IMR-90 (cell line): ENCODE measurements around the gene DPF1. TPM values are rescaled to one million over a fixed set of nuclear protein-coding genes. Genes with fewer than 3 reads are reported as not detected.

ENCODE experiments used
- ATAC-seq: fragments of 200-7000 bp; cut with Tn5 transposase; 2 replicates; pipeline ENCODE4 v1.9.1; 2020; ENCODE audit warnings: low read depth, mild to moderate bottlenecking, moderate library complexity
- BruUV-seq: library from RNA; stranded (reverse); fragments of 400-500 nt; replicated peaks from 2 replicates; lab custom pipeline; 2021; lab: Mats Ljungman, UMichigan
- CTCF ChIA-PET: fragments of 300-600 bp; formaldehyde crosslinking; extraction: SDS; loops from one replicate; lab custom pipeline; 2021; ENCODE audit warnings: antibody characterized with exemption; lab: Yijun Ruan, JAX
- POLR2A ChIA-PET: fragments of 300-600 bp; sonication (Branson Sonifier 250); formaldehyde crosslinking; loops from one replicate; lab custom pipeline; 2022; ENCODE audit warnings: antibody characterized with exemption; ENCODE audit not compliant: unreplicated experiment; lab: Charles Lee
- DNase-seq: peaks from one replicate; pipeline ENCODE4 v3.0.0; 2013
- H2AFZ ChIP-seq: replicated peaks from 2 replicates; pipeline ENCODE3; 2013; ENCODE audit warnings: low read length, mild to moderate bottlenecking; ENCODE audit not compliant: poor library complexity
- H2AK5ac ChIP-seq: 2 replicates; pipeline ENCODE4 v1.6.1; 2013; ENCODE audit warnings: low read depth, low read length, inconsistent platforms
- H2AK9ac ChIP-seq: replicated peaks from 2 replicates; pipeline ENCODE3; 2013; ENCODE audit warnings: mild to moderate bottlenecking, low read depth, low read length, moderate library complexity; ENCODE audit not compliant: poor library complexity
- H2BK120ac ChIP-seq: 2 replicates; pipeline ENCODE4 v1.6.1; 2013; ENCODE audit warnings: low read depth, low read length, inconsistent platforms
- H2BK15ac ChIP-seq: 3 replicates; pipeline ENCODE4 v1.6.1; 2013; ENCODE audit warnings: low read depth, low read length, inconsistent platforms
- H2BK20ac ChIP-seq: 2 replicates; pipeline ENCODE4 v1.6.1; 2013; ENCODE audit warnings: low read depth, mild to moderate bottlenecking, inconsistent platforms, low read length, moderate library complexity
- H2BK5ac ChIP-seq: 2 replicates; pipeline ENCODE4 v1.6.1; 2013; ENCODE audit warnings: mild to moderate bottlenecking, low read depth, low read length, inconsistent platforms; ENCODE audit not compliant: poor library complexity, severe bottlenecking
- H3K14ac ChIP-seq: replicated peaks from 2 replicates; pipeline ENCODE4 v1.6.1; 2013; ENCODE audit warnings: low read depth, low read length, inconsistent platforms
- H3K18ac ChIP-seq: 2 replicates; pipeline ENCODE4 v1.6.1; 2013; ENCODE audit warnings: low read depth, low read length, control low read depth
- H3K23ac ChIP-seq: 2 replicates; pipeline ENCODE4 v1.6.1; 2013; ENCODE audit warnings: low read depth, low read length, inconsistent platforms
- H3K27ac ChIP-seq: 2 replicates; pipeline ENCODE4 v1.5.1; 2013; ENCODE audit warnings: mild to moderate bottlenecking, control low read depth, low read length; ENCODE audit not compliant: insufficient read depth
- H3K27me3 ChIP-seq: 2 replicates; pipeline ENCODE4 v1.6.1; 2013; ENCODE audit warnings: low read length; ENCODE audit not compliant: control insufficient read depth, insufficient read depth
- H3K36me3 ChIP-seq: 2 replicates; pipeline ENCODE4 v1.6.1; 2013; ENCODE audit warnings: low read length, mixed read lengths; ENCODE audit not compliant: control insufficient read depth, insufficient read depth
- H3K4ac ChIP-seq: 2 replicates; pipeline ENCODE4 v1.6.1; 2013; ENCODE audit warnings: low read depth, low read length, inconsistent platforms
- H3K4me1 ChIP-seq: 2 replicates; pipeline ENCODE4 v1.6.1; 2013; ENCODE audit warnings: low read length, mixed read lengths; ENCODE audit not compliant: control insufficient read depth, insufficient read depth
- H3K4me2 ChIP-seq: 2 replicates; pipeline ENCODE4 v1.6.1; 2013; ENCODE audit warnings: low read depth, mild to moderate bottlenecking, control low read depth, low read length, moderate library complexity
- H3K4me3 ChIP-seq: 2 replicates; pipeline ENCODE4 v1.5.1; 2013; ENCODE audit warnings: low read depth, mild to moderate bottlenecking, control low read depth, low read length, moderate library complexity; ENCODE audit not compliant: insufficient read depth
- H3K56ac ChIP-seq: 2 replicates; pipeline ENCODE4 v1.6.1; 2013; ENCODE audit warnings: low read length, inconsistent platforms; ENCODE audit not compliant: insufficient read depth; ENCODE audit errors: extremely low read depth
- H3K79me1 ChIP-seq, 2 experiments: 2 replicates each; pipeline ENCODE4 v1.6.1; 2013; ENCODE audit warnings: low read length in 2 of 2, inconsistent platforms in 1 of 2, low read depth in 1 of 2
- H3K9ac ChIP-seq: 2 replicates; pipeline ENCODE4 v1.6.1; 2013; ENCODE audit warnings: low read depth, low read length, control low read depth
- H3K9me1 ChIP-seq: 2 replicates; pipeline ENCODE4 v1.6.1; 2013; ENCODE audit warnings: low read length, inconsistent platforms; ENCODE audit not compliant: insufficient read depth
- H3K9me3 ChIP-seq: 2 replicates; pipeline ENCODE4 v1.6.1; 2013; ENCODE audit warnings: low read length; ENCODE audit not compliant: control insufficient read depth, insufficient read depth
- H4K20me1 ChIP-seq: 2 replicates; pipeline ENCODE4 v1.6.1; 2013; ENCODE audit warnings: low read length, inconsistent platforms; ENCODE audit not compliant: insufficient read depth
- H4K5ac ChIP-seq: 2 replicates; pipeline ENCODE4 v1.6.1; 2013; ENCODE audit warnings: mild to moderate bottlenecking, low read depth, low read length, control low read depth
- H4K8ac ChIP-seq, 2 experiments: 2 replicates each; pipeline ENCODE4 v1.6.1; 2013; ENCODE audit warnings: low read depth in 2 of 2, low read length in 2 of 2, control low read depth in 1 of 2, inconsistent platforms in 1 of 2
- H4K91ac ChIP-seq: 2 replicates; pipeline ENCODE4 v1.6.1; 2013; ENCODE audit warnings: low read depth, low read length, inconsistent platforms; ENCODE audit not compliant: insufficient read depth
- CHD1 ChIP-seq: IDR thresholded peaks from 2 replicates; pipeline ENCODE4 v1.6.1; 2012; ENCODE audit warnings: low read depth, low read length, improper control_type of control experiment
- FOS ChIP-seq: fragments of 150-350 bp; IDR thresholded peaks from 2 replicates; pipeline ENCODE4 v1.6.1; 2016; ENCODE audit warnings: low read depth, low read length
- MXI1 ChIP-seq: IDR thresholded peaks from 2 replicates; pipeline ENCODE4 v1.6.1; 2012; ENCODE audit warnings: low read depth, mild to moderate bottlenecking, low read length, moderate library complexity, borderline replicate concordance
- NFE2L2 ChIP-seq: fragments of 150-350 bp; IDR thresholded peaks from 2 replicates; pipeline ENCODE4 v1.6.1; 2016; ENCODE audit warnings: low read depth, mild to moderate bottlenecking, low read length
- RCOR1 ChIP-seq: IDR thresholded peaks from 2 replicates; pipeline ENCODE4 v1.6.1; 2012; ENCODE audit warnings: mild to moderate bottlenecking, low read length, improper control_type of control experiment; ENCODE audit not compliant: insufficient replicate concordance
- RFX5 ChIP-seq: IDR thresholded peaks from 2 replicates; pipeline ENCODE4 v1.8.0; 2012; ENCODE audit warnings: low read depth, mild to moderate bottlenecking, low read length, moderate library complexity
- WGBS, 2 experiments: methylation state at CpG; one replicate each; pipeline versions ENCODE4 v1.1.5 to v1.1.7; 2013; ENCODE audit warnings: missing lambda C conversion rate in 2 of 2; ENCODE audit not compliant: insufficient read length in 1 of 2; ENCODE audit errors: extremely low coverage in 2 of 2; 5-methylcytosine and 5-hydroxymethylcytosine counted together
- dilution Hi-C: fragments of 300-500 bp; cut with HindIII; formaldehyde crosslinking; loops from one replicate; pipeline ENCODE4 v1.14.3; 2018; ENCODE audit warnings: low sequenced_read_pairs; ENCODE audit not compliant: unreplicated experiment
- in situ Hi-C: fragments of 300-500 bp; cut with MboI; formaldehyde crosslinking; loops from 3 replicates; pipeline ENCODE4 v1.14.3; 2019; ENCODE audit warnings: low sequenced_read_pairs, inconsistent platforms, mixed read lengths
- intact Hi-C: fragments of 100-400 bp; cut with micrococcal nuclease; formaldehyde crosslinking; loops from 2 replicates; pipeline ENCODE4 v1.10.0; 2022
- polyA plus RNA-seq, 3 experiments: library from polyadenylated mRNA; depleted of rRNA; stranded (reverse); fragments of >200 nt; gene quantifications; 2 replicates each; pipeline ENCODE4 v1.2.3, GENCODE V29; 2012; ENCODE audit warnings: low replicate concordance in 1 of 3
- total RNA-seq: library from RNA; depleted of rRNA; stranded (reverse); fragments of >200 nt; gene quantifications from 2 replicates; pipeline ENCODE4 v1.2.3, GENCODE V29; 2012

The DPF1 gene
- total and polyA plus RNA-seq, 2 of the 4 experiments (the other 2 are of a cell fraction) = 3.2 to 5.5 TPM

DNA sequence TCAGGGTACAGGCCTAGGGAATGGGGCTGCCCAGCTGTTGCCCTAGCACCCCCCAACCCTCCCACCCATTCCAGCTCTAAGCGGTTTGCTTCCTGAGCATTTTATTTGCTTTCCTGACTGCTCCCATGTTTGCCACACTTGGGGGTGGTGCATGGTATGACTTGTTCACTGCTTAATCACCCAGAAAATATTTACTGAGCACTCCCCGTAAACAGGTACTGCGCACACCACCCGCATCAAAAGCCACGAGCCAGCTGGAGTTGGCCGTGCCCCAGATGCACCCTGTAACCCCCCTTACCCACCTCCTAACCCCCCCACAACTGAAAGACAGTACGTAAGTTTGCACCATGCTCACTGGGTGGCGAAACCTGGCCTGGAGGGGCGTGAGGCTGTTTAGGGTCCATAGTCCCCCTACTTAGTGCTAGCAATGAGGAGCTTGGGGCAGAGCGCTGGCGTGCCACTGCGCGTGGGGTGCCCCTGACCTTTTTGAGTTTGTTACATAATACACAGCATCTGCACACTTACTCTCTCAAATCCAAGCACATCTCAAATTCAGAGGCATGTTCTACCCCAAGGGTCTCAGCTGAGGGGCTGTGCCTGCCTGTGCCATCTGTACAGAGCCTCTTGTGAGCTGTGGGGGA, 29.8 kb downstream of the DPF1 start:
- H3K18ac ChIP-seq = no peak overlapping the region
- H3K4me2 ChIP-seq = no peak overlapping the region
- H2AK9ac ChIP-seq = no peak overlapping the region
- peaks cover 6% of the 10 kb centered on the region; the same call in 1 of the 2 replicates for H3K9me1 ChIP-seq
- H4K20me1 ChIP-seq = no peaks in the 10 kb centered on the region
- H3K27me3 ChIP-seq = no peaks in the 10 kb centered on the region
- H3K23ac ChIP-seq = no peak overlapping the region
- H2BK5ac ChIP-seq = no peak overlapping the region
- H2BK20ac ChIP-seq = no peak overlapping the region
- H3K9me3 ChIP-seq = no peaks in the 10 kb centered on the region
- H4K91ac ChIP-seq = no peak overlapping the region
- ATAC-seq = no peak
- H3K4me3 ChIP-seq = no peak overlapping the region
- H3K4me1 ChIP-seq = no peaks in the 10 kb centered on the region
- no peak for DNase-seq
- intact Hi-C loops (no loop called here), dilution Hi-C loops (no loop called here), in situ Hi-C loops (no loop called here)
- no peak overlapping the region for H4K5ac ChIP-seq
- TF ChIP-seq RFX5 = no peak
- no peak for TF ChIP-seq MXI1
- no peak for TF ChIP-seq RCOR1
- no peak for TF ChIP-seq FOS
- no peak for TF ChIP-seq NFE2L2
- TF ChIP-seq CHD1 = no peak
- no peak overlapping the region for H3K14ac ChIP-seq
- no peak overlapping the region for H3K4ac ChIP-seq
- no TSS peak for BruUV-seq
- no peak overlapping the region for H4K8ac ChIP-seq
- no peak overlapping the region for H2BK120ac ChIP-seq
- no peak overlapping the region for H3K56ac ChIP-seq
- POLR2A ChIA-PET = interaction anchor here (0.6 kb wide), 2 partner anchors 57 to 194 kb away, joined by 3 read pairs; partner anchors contain the start of gene GGN
- H3K79me1 ChIP-seq = peaks cover 0 to 12% of the 10 kb centered on the region in 2 experiments; a peak in 1 of 4 replicates
- no peak overlapping the region for H3K27ac ChIP-seq
- CTCF ChIA-PET = no interaction called here
- H3K36me3 ChIP-seq = peaks cover 19% of the 10 kb centered on the region
- no peak overlapping the region for H3K9ac ChIP-seq
- no peak overlapping the region for H2AK5ac ChIP-seq
- 86% methylated on average over 6 of the region's 13 CpGs; no CpG with 5 or more reads in 1 of the 2 experiments for WGBS, 2 experiments
- H2BK15ac ChIP-seq = no peak overlapping the region
- H2AFZ ChIP-seq = no peak overlapping the region
